HCT116 (cell line): ENCODE measurements around the gene SNX25. TPM values are rescaled to one million over a fixed set of nuclear protein-coding genes. Genes with fewer than 3 reads are reported as not detected.

Experiments used
- ATAC-seq: fragments of 200-7000 bp; cut with Tn5 transposase; 2 replicates; pipeline ENCODE4 v1.9.1; 2020; ENCODE audit warnings: mild to moderate bottlenecking, moderate library complexity
- BruUV-seq: library from RNA; stranded (reverse); fragments of 400-500 nt; replicated peaks from 2 replicates; lab custom pipeline; 2021; lab: Mats Ljungman, UMichigan
- CTCF ChIA-PET: fragments of 300-600 bp; sonication (Branson Sonifier 250); formaldehyde crosslinking; loops from one replicate; lab custom pipeline; 2021; ENCODE audit warnings: antibody characterized with exemption; lab: Charles Lee
- POLR2A ChIA-PET: fragments of 300-600, 350-600 bp; sonication (Branson Sonifier 250); formaldehyde crosslinking; loops from one replicate; lab custom pipeline; 2021; ENCODE audit warnings: antibody characterized with exemption; lab: Charles Lee
- RAD21 ChIA-PET, 2 experiments: fragments of 300-600 bp; sonication (Branson Sonifier 250); formaldehyde crosslinking; loops; one replicate each; lab custom pipeline; 2023; ENCODE audit warnings: low total read pairs in 2 of 2; ENCODE audit not compliant: uncharacterized antibody in 2 of 2, unreplicated experiment in 2 of 2, low non-redundant PET in 1 of 2; lab: Charles Lee
- DNase-seq: peaks from one replicate; pipeline ENCODE4 v3.0.0-alpha.2; 2010; ENCODE audit warnings: low read depth, low spot score
- H2AFZ ChIP-seq: fragments of 200-600 bp; shearing (Covaris generic), sonication (generic); 2 replicates; pipeline ENCODE4 v1.6.1; 2017; ENCODE audit warnings: low read depth, mixed run types, mixed read lengths, antibody characterized with exemption, low read length; ENCODE audit not compliant: poor library complexity, severe bottlenecking
- H3K27ac ChIP-seq: 2 replicates; pipeline ENCODE4 v1.5.1; 2012; ENCODE audit warnings: low read depth, low read length
- H3K27me3 ChIP-seq: fragments of 200-600 bp; sonication (generic); 2 replicates; pipeline ENCODE4 v1.6.1; 2016; ENCODE audit warnings: mixed run types, low read length, mixed read lengths; ENCODE audit not compliant: insufficient read depth
- H3K36me3 ChIP-seq, 2 experiments: fragments of 200-500 bp in 1 of 2; fragments of 200-600 bp in 1 of 2; sonication (Bioruptor generic) in 1 of 2; sonication (generic) in 1 of 2; 2 replicates each; pipeline versions ENCODE4 v1.5.1 to v1.6.1; 2014 to 2016; ENCODE audit warnings: low read length in 2 of 2, inconsistent platforms in 1 of 2, mixed read lengths in 1 of 2, mixed run types in 1 of 2; ENCODE audit not compliant: insufficient read depth in 2 of 2, control insufficient read depth in 1 of 2
- H3K4me1 ChIP-seq, 2 experiments: fragments of 200-600 bp in 1 of 2; sonication (generic) in 1 of 2; 2 replicates each; pipeline versions ENCODE4 v1.5.1 to v1.6.1; 2012 to 2017; ENCODE audit warnings: low read length in 2 of 2, inconsistent platforms in 1 of 2, mild to moderate bottlenecking in 1 of 2, mixed read lengths in 1 of 2, mixed run types in 1 of 2, moderate library complexity in 1 of 2; ENCODE audit not compliant: insufficient read depth in 2 of 2, control insufficient read depth in 1 of 2
- H3K4me2 ChIP-seq: fragments of 200-600 bp; sonication (generic); 2 replicates; pipeline ENCODE4 v1.6.1; 2017; ENCODE audit warnings: mixed run types, low read length, mixed read lengths
- H3K4me3 ChIP-seq, 2 experiments: fragments of 200-600 bp in 1 of 2; sonication (generic) in 1 of 2; replicated peaks in 1 of 2; 2 replicates each; pipeline ENCODE4 v1.5.1; 2011 to 2016; ENCODE audit warnings: low read length in 2 of 2, control low read depth in 1 of 2, low read depth in 1 of 2, mild to moderate bottlenecking in 1 of 2, mixed read lengths in 1 of 2, mixed run types in 1 of 2
- H3K79me2 ChIP-seq: fragments of 200-600 bp; sonication (generic); 2 replicates; pipeline ENCODE4 v1.6.1; 2017; ENCODE audit warnings: mild to moderate bottlenecking, mixed run types, low read length, moderate library complexity, mixed read lengths; ENCODE audit not compliant: insufficient read depth
- H3K9ac ChIP-seq: fragments of 200-600 bp; sonication (generic); 2 replicates; pipeline ENCODE4 v1.6.1; 2016; ENCODE audit warnings: low read length, mixed read lengths
- H3K9me2 ChIP-seq: fragments of 200-600 bp; sonication (generic), shearing (Covaris generic); 2 replicates; pipeline ENCODE4 v1.6.1; 2017; ENCODE audit warnings: mixed run types, mild to moderate bottlenecking, moderate library complexity; ENCODE audit not compliant: insufficient read depth
- H3K9me3 ChIP-seq, 2 experiments: fragments of 200-500 bp in 1 of 2; fragments of 200-600 bp in 1 of 2; sonication (Bioruptor generic) in 1 of 2; sonication (generic) in 1 of 2; 2 replicates each; pipeline ENCODE4 v1.6.1; 2014 to 2017; ENCODE audit warnings: low read length in 2 of 2, mixed read lengths in 2 of 2, inconsistent platforms in 1 of 2, low read depth in 1 of 2, mild to moderate bottlenecking in 1 of 2, mixed run types in 1 of 2, moderate library complexity in 1 of 2; ENCODE audit not compliant: control insufficient read depth in 1 of 2, insufficient read depth in 1 of 2
- H4K20me1 ChIP-seq: fragments of 200-600 bp; sonication (generic), shearing (Covaris generic); 2 replicates; pipeline ENCODE4 v1.6.1; 2017; ENCODE audit warnings: mixed run types, mild to moderate bottlenecking, moderate library complexity; ENCODE audit not compliant: insufficient read depth
- CEBPB ChIP-seq: IDR thresholded peaks from 2 replicates; pipeline ENCODE4 v1.6.1; 2012; ENCODE audit warnings: low read depth
- CTCF ChIP-seq, 3 experiments: fragments of 200-600 bp in 1 of 3; sonication (generic) in 1 of 3; IDR thresholded peaks in 2 of 3; conservative IDR thresholded peaks in 1 of 3; 2 replicates each; pipeline ENCODE4 v1.5.1; 2012 to 2017; ENCODE audit warnings: low read depth in 2 of 3, low read length in 2 of 3, antibody characterized with exemption in 1 of 3, borderline replicate concordance in 1 of 3, control low read depth in 1 of 3, mild to moderate bottlenecking in 1 of 3, mixed read lengths in 1 of 3, mixed run types in 1 of 3, moderate library complexity in 1 of 3; ENCODE audit not compliant: insufficient read depth in 1 of 3
- EGR1 ChIP-seq: IDR thresholded peaks from 2 replicates; pipeline ENCODE4 v1.6.1; 2012; ENCODE audit warnings: low read depth
- FOSL1 ChIP-seq: IDR thresholded peaks from 2 replicates; pipeline ENCODE4 v1.6.1; 2012; ENCODE audit warnings: low read depth
- REST ChIP-seq: IDR thresholded peaks from 2 replicates; pipeline ENCODE4 v1.6.1; 2012; ENCODE audit warnings: low read depth
- SIN3A ChIP-seq: IDR thresholded peaks from 2 replicates; pipeline ENCODE4 v1.6.1; 2012; ENCODE audit warnings: low read depth
- SRF ChIP-seq: IDR thresholded peaks from 2 replicates; pipeline ENCODE4 v1.6.1; 2012; ENCODE audit warnings: low read depth
- TCF7L2 ChIP-seq: IDR thresholded peaks from 2 replicates; pipeline ENCODE4 v1.7.0; 2011; ENCODE audit warnings: borderline replicate concordance, inconsistent platforms; ENCODE audit not compliant: insufficient read depth, insufficient read length; ENCODE audit errors: extremely low read depth
- ZFX ChIP-seq: fragments of 450-650 bp; IDR thresholded peaks from 2 replicates; pipeline ENCODE4 v1.6.1; 2017
- intact Hi-C: fragments of 100-400 bp; cut with micrococcal nuclease; formaldehyde crosslinking; loops from 2 replicates; pipeline ENCODE4 v1.10.0; 2022
- total RNA-seq: library from RNA; stranded (reverse); gene quantifications from one replicate; pipeline ENCODE4 v1.2.1, GENCODE V29; 2021; ENCODE audit not compliant: unreplicated experiment

Gene SNX25
- total RNA-seq, 1 experiment from 2014 or later = 20.9 TPM

- Histone ChIP-seq H3K27me3 (no peaks in the 10 kb centered on the region), H3K4me3 (no peak overlapping the region), H4K20me1 (no peaks in the 10 kb centered on the region), H3K4me1 (no peaks in the 10 kb centered on the region), H2AFZ (no peak overlapping the region), H3K9me3 (no peaks in the 10 kb centered on the region), H3K9me2 (no peaks in the 10 kb centered on the region), H3K9ac (no peak overlapping the region), H3K4me2 (no peak overlapping the region), H3K79me2 (no peaks in the 10 kb centered on the region), H3K36me3 (peaks cover 0 to under 1% of the 10 kb centered on the region in 2 experiments; a peak in 1 of 4 replicates), H3K27ac (no peak overlapping the region)
- no peak for ATAC-seq
- DNase-seq = no peak
- ChIA-PET POLR2A (interaction anchor here (1.7 kb wide), 1 partner anchor 10 kb away, joined by 3 read pairs; the partner anchor contains the start of gene LRP2BP), CTCF (no interaction called here), RAD21 (no interaction called here)
- TF ChIP-seq EGR1 = no peak
- TF ChIP-seq REST = no peak
- no peak for TF ChIP-seq CTCF (IDR thresholded peaks at IDR 0.05 in 2 of 3, conservative IDR thresholded peaks at IDR 0.05 in 1 of 3; ENCODE audit: borderline replicate concordance in 1 of 3, insufficient read depth in 1 of 3, low read depth in 2 of 3, low read length in 2 of 3)
- TF ChIP-seq SIN3A = no peak
- TF ChIP-seq CEBPB = no peak
- no peak for TF ChIP-seq FOSL1
- no peak for TF ChIP-seq ZFX
- TF ChIP-seq SRF = no peak
- TF ChIP-seq TCF7L2 = no peak
- no TSS peak for BruUV-seq
- intact Hi-C loops = no loop called here
Observed at GRCh38 chr4:185405296-185405999, 196.1 kb downstream of the SNX25 start.
